Smooth muscle cell (in vitro differentiated cells): ENCODE data around the gene KNOP1. TPM values are rescaled to one million over a fixed set of nuclear protein-coding genes. Genes with fewer than 3 reads are reported as not detected.

Experiments used
- DNase-seq: peaks from one replicate; lab custom pipeline; 2025; ENCODE audit not compliant: unreplicated experiment; lab: John Stamatoyannopoulos, UW
- H2AFZ ChIP-seq: fragments of 200-600 bp; sonication (generic); 2 replicates; pipeline ENCODE4 v1.6.0; 2016; ENCODE audit warnings: antibody characterized with exemption, low read depth, mild to moderate bottlenecking
- H3F3A ChIP-seq: fragments of 200-600 bp; sonication (generic); 2 replicates; pipeline ENCODE4 v1.6.0; 2017; ENCODE audit warnings: antibody characterized with exemption, low read depth
- H3K27ac ChIP-seq: fragments of 200-600 bp; sonication (generic); 2 replicates; pipeline ENCODE4 v1.5.1; 2016; ENCODE audit warnings: low read depth, mild to moderate bottlenecking
- H3K27me3 ChIP-seq: fragments of 200-600 bp; sonication (generic); 2 replicates; pipeline ENCODE4 v1.6.1; 2016; ENCODE audit warnings: low read depth, mild to moderate bottlenecking
- H3K36me3 ChIP-seq: fragments of 200-600 bp; sonication (generic); 2 replicates; pipeline ENCODE4 v1.5.1; 2016; ENCODE audit warnings: low read depth
- H3K4me1 ChIP-seq: fragments of 200-600 bp; sonication (generic); 2 replicates; pipeline ENCODE4 v1.5.1; 2016; ENCODE audit warnings: low read depth
- H3K4me2 ChIP-seq: fragments of 200-600 bp; sonication (generic); 2 replicates; pipeline ENCODE4 v1.6.0; 2016; ENCODE audit warnings: mild to moderate bottlenecking
- H3K4me3 ChIP-seq: fragments of 200-600 bp; sonication (generic); 2 replicates; pipeline ENCODE4 v1.5.1; 2016; ENCODE audit warnings: mild to moderate bottlenecking
- H3K79me2 ChIP-seq: fragments of 200-600 bp; sonication (generic); 2 replicates; pipeline ENCODE4 v1.6.0; 2016; ENCODE audit warnings: low read depth, mild to moderate bottlenecking
- H3K9ac ChIP-seq: fragments of 200-600 bp; sonication (generic); 2 replicates; pipeline ENCODE4 v1.6.0; 2016; ENCODE audit warnings: low read depth
- H3K9me3 ChIP-seq: fragments of 200-600 bp; sonication (generic); replicated peaks from 2 replicates; pipeline ENCODE4 v1.5.1; 2016; ENCODE audit warnings: low read depth
- H4K20me1 ChIP-seq: fragments of 200-600 bp; sonication (generic); 2 replicates; pipeline ENCODE4 v1.6.0; 2016; ENCODE audit warnings: low read depth
- CTCF ChIP-seq: fragments of 200-600 bp; sonication (generic); IDR thresholded peaks from 2 replicates; pipeline ENCODE4 v1.5.1; 2017; ENCODE audit warnings: borderline replicate concordance, mild to moderate bottlenecking, antibody characterized with exemption; ENCODE audit not compliant: insufficient read depth, poor library complexity, severe bottlenecking
- WGBS: methylation state at CpG from one replicate; pipeline ENCODE4 v1.1.7; 2016; ENCODE audit warnings: low lambda C conversion rate; 5-methylcytosine and 5-hydroxymethylcytosine counted together
- polyA plus RNA-seq: library from polyadenylated mRNA; unstranded; fragments of >200 nt; fragmentation: Nextera tagmentation; extraction: Ambion mirVana; gene quantifications from 2 replicates; pipeline ENCODE4 v1.2.1, GENCODE V29; 2016
- total RNA-seq: library from RNA; depleted of rRNA; stranded (reverse); fragments of >200 nt; gene quantifications from 2 replicates; pipeline ENCODE4 v1.2.3, GENCODE V29; 2014

KNOP1 gene
- total and polyA plus RNA-seq, 2 experiments from 2014 or later: 31.0 to 32.6 TPM

GRCh38 chr16:19678804-19679203, 39.2 kb downstream of the KNOP1 start:
- no peak for TF ChIP-seq CTCF
- peaks cover 7% of the 10 kb centered on the region for H3K36me3 ChIP-seq
- H3K27ac ChIP-seq: no peak overlapping the region
- H3K9me3 ChIP-seq: no peaks in the 10 kb centered on the region
- WGBS: 95% methylated on average over 7 of the region's 7 CpGs
- H3K27me3 ChIP-seq: no peaks in the 10 kb centered on the region
- H3K4me2 ChIP-seq: no peak overlapping the region
- no peak overlapping the region for H3K4me3 ChIP-seq
- no peak for DNase-seq
- no peaks in the 10 kb centered on the region for H3K79me2 ChIP-seq
- H3F3A ChIP-seq: no peaks in the 10 kb centered on the region
- no peaks in the 10 kb centered on the region for H4K20me1 ChIP-seq
- no peak overlapping the region for H3K9ac ChIP-seq
- no peak overlapping the region for H2AFZ ChIP-seq
- no peaks in the 10 kb centered on the region for H3K4me1 ChIP-seq

GRCh38 chr16:19677402-19677801, 40.6 kb downstream of the KNOP1 start:
- Histone ChIP-seq H3K9ac (no peak overlapping the region), H3F3A (no peaks in the 10 kb centered on the region), H3K27ac (no peak overlapping the region), H3K9me3 (no peaks in the 10 kb centered on the region), H2AFZ (no peak overlapping the region), H4K20me1 (no peaks in the 10 kb centered on the region), H3K36me3 (no peaks in the 10 kb centered on the region), H3K27me3 (no peaks in the 10 kb centered on the region), H3K79me2 (no peaks in the 10 kb centered on the region), H3K4me3 (no peak overlapping the region), H3K4me1 (no peaks in the 10 kb centered on the region), H3K4me2 (no peak overlapping the region)
- DNase-seq: no peak
- no peak for TF ChIP-seq CTCF
- WGBS: 94% methylated on average over 6 of the region's 7 CpGs

- no peak for DNase-seq
- WGBS: 97% methylated on average over 5 of the region's 5 CpGs
- H3K4me3 ChIP-seq: no peak overlapping the region
Measured at GRCh38 chr16:19674485-19674884, 43.5 kb downstream of the KNOP1 start.

More at GRCh38 chr16:19674485-19674884, 43.5 kb downstream of the KNOP1 start:
- H3K36me3 ChIP-seq: no peaks in the 10 kb centered on the region
- H3K4me2 ChIP-seq: no peak overlapping the region
- no peaks in the 10 kb centered on the region for H3F3A ChIP-seq
- H3K9ac ChIP-seq: no peak overlapping the region
- H3K27me3 ChIP-seq: no peaks in the 10 kb centered on the region
- no peak overlapping the region for H2AFZ ChIP-seq
- no peaks in the 10 kb centered on the region for H3K79me2 ChIP-seq
- H4K20me1 ChIP-seq: no peaks in the 10 kb centered on the region
- H3K9me3 ChIP-seq: no peaks in the 10 kb centered on the region
- TF ChIP-seq CTCF: no peak
- H3K27ac ChIP-seq: no peak overlapping the region
- no peaks in the 10 kb centered on the region for H3K4me1 ChIP-seq
